GM23338 (cell line): ENCODE measurements around the gene LCN12. TPM values are rescaled to one million over a fixed set of nuclear protein-coding genes. Genes with fewer than 3 reads are reported as not detected.

Source experiments
- ATAC-seq: fragments of 200-7000 bp; cut with Tn5 transposase; 3 replicates; pipeline ENCODE4 v1.9.1; 2020
- DNase-seq: peaks from one replicate; pipeline ENCODE4 v3.0.0-alpha.2; 2015; ENCODE audit warnings: low spot score
- H2AFZ ChIP-seq: fragments of 200-600 bp; sonication (generic); 2 replicates; pipeline ENCODE4 v1.8.0; 2016; ENCODE audit warnings: antibody characterized with exemption, mild to moderate bottlenecking, moderate library complexity
- H3F3A ChIP-seq: fragments of 200-600 bp; sonication (generic); replicated peaks from 2 replicates; pipeline ENCODE4 v1.8.0; 2017; ENCODE audit warnings: antibody characterized with exemption, mixed run types, low read depth
- H3K27ac ChIP-seq: fragments of 200-600 bp; sonication (generic); 2 replicates; pipeline ENCODE4 v1.6.1; 2016; ENCODE audit warnings: low read depth
- H3K27me3 ChIP-seq: fragments of 200-600 bp; sonication (generic); 2 replicates; pipeline ENCODE4 v1.8.0; 2016; ENCODE audit warnings: mild to moderate bottlenecking, mixed run types, moderate library complexity; ENCODE audit not compliant: insufficient read depth
- H3K36me3 ChIP-seq: fragments of 200-600 bp; sonication (generic); 2 replicates; pipeline ENCODE4 v1.8.0; 2016; ENCODE audit warnings: mild to moderate bottlenecking; ENCODE audit not compliant: insufficient read depth
- H3K4me1 ChIP-seq: fragments of 200-600 bp; sonication (generic); 2 replicates; pipeline ENCODE4 v1.8.0; 2016; ENCODE audit warnings: mild to moderate bottlenecking, moderate library complexity; ENCODE audit not compliant: insufficient read depth
- H3K4me2 ChIP-seq: fragments of 200-600 bp; sonication (generic); 2 replicates; pipeline ENCODE4 v1.7.1; 2017; ENCODE audit warnings: mixed run types
- H3K4me3 ChIP-seq: fragments of 200-600 bp; sonication (generic); 2 replicates; pipeline ENCODE4 v1.6.1; 2016; ENCODE audit warnings: mixed run types
- H3K79me2 ChIP-seq: fragments of 200-600 bp; sonication (generic); replicated peaks from 2 replicates; pipeline ENCODE4 v1.8.0; 2017; ENCODE audit warnings: mild to moderate bottlenecking; ENCODE audit not compliant: insufficient read depth
- H3K9me2 ChIP-seq: fragments of 200-600 bp; sonication (generic); 2 replicates; pipeline ENCODE4 v1.8.0; 2017; ENCODE audit not compliant: insufficient read depth
- H4K20me1 ChIP-seq: fragments of 200-600 bp; sonication (generic); replicated peaks from 2 replicates; pipeline ENCODE4 v1.8.0; 2017; ENCODE audit warnings: mild to moderate bottlenecking; ENCODE audit not compliant: insufficient read depth
- H3K27ac Mint-ChIP-seq: 2 replicates; pipeline ENCODE4 v1.8.0; 2020; ENCODE audit warnings: inconsistent platforms, mild to moderate bottlenecking, moderate library complexity, mixed read lengths
- H3K27me3 Mint-ChIP-seq: 3 replicates; pipeline ENCODE4 v1.8.0; 2022; ENCODE audit warnings: low read depth, mild to moderate bottlenecking, moderate library complexity, mixed read lengths, inconsistent platforms; ENCODE audit not compliant: insufficient read depth, poor library complexity
- H3K36me3 Mint-ChIP-seq: 3 replicates; pipeline ENCODE4 v1.8.0; 2021; ENCODE audit warnings: low read depth, mild to moderate bottlenecking, inconsistent platforms, moderate library complexity, mixed read lengths
- H3K4me1 Mint-ChIP-seq: 3 replicates; pipeline ENCODE4 v1.8.0; 2020; ENCODE audit warnings: mild to moderate bottlenecking, inconsistent platforms, mixed read lengths
- H3K4me3 Mint-ChIP-seq: 3 replicates; pipeline ENCODE4 v1.8.0; 2021; ENCODE audit warnings: moderate library complexity, mild to moderate bottlenecking, inconsistent platforms, mixed read lengths
- H3K9me3 Mint-ChIP-seq: 3 replicates; pipeline ENCODE4 v1.8.0; 2020; ENCODE audit warnings: moderate library complexity, mild to moderate bottlenecking, inconsistent platforms, mixed read lengths
- CREB1 ChIP-seq: fragments of 250-450 bp; sonication (Bioruptor Pico); IDR thresholded peaks from 2 replicates; pipeline ENCODE4 v1.5.0; 2020; ENCODE audit warnings: low read depth, mild to moderate bottlenecking, moderate library complexity
- NANOG ChIP-seq: IDR thresholded peaks from 2 replicates; pipeline ENCODE4 v1.6.1; 2016; ENCODE audit warnings: antibody characterized with exemption, borderline replicate concordance
- POLR2AphosphoS5 ChIP-seq: IDR thresholded peaks from 2 replicates; pipeline ENCODE4 v1.6.1; 2016; ENCODE audit warnings: antibody characterized with exemption, low read depth
- STAT1 ChIP-seq: IDR thresholded peaks from one replicate; pipeline ENCODE4 v1.6.1; 2016; ENCODE audit warnings: antibody characterized with exemption; ENCODE audit not compliant: unreplicated experiment
- ZNF114 ChIP-seq: fragments of 250-450 bp; sonication (Bioruptor Pico); IDR thresholded peaks from 2 replicates; pipeline ENCODE4 v1.5.0; 2020; ENCODE audit warnings: mild to moderate bottlenecking, moderate library complexity
- ZNF331 ChIP-seq: fragments of 250-450 bp; sonication (Bioruptor Pico); IDR thresholded peaks from 2 replicates; pipeline ENCODE4 v1.5.0; 2020; ENCODE audit warnings: low read depth, mild to moderate bottlenecking, moderate library complexity
- polyA plus RNA-seq: library from polyadenylated mRNA; unstranded; fragments of >200 nt; fragmentation: Nextera tagmentation; extraction: Ambion mirVana; gene quantifications from 2 replicates; pipeline ENCODE4 v1.2.1, GENCODE V29; 2016
- total RNA-seq: library from RNA; depleted of rRNA; stranded (reverse); fragments of >200 nt; shearing (Covaris generic); gene quantifications from 2 replicates; pipeline ENCODE4 v1.2.3, GENCODE V29; 2014
- TF ChIP-seq, protein P1 (sequence below): IDR thresholded peaks from one replicate; pipeline ENCODE4 v1.6.1; 2018; ENCODE audit warnings: antibody characterized with exemption; ENCODE audit not compliant: unreplicated experiment
- TF ChIP-seq, protein P2 (sequence below): IDR thresholded peaks from 2 replicates; pipeline ENCODE4 v1.6.1; 2016; ENCODE audit warnings: antibody characterized with exemption
- TF ChIP-seq, protein P3 (sequence below), 2 experiments: fragments of 200-600 bp in 1 of 2; sonication (generic) in 1 of 2; conservative IDR thresholded peaks; 2 replicates each; pipeline versions ENCODE4 v1.5.1 to v1.6.1; 2016 to 2017; ENCODE audit warnings: antibody characterized with exemption in 2 of 2, low read depth in 2 of 2, mild to moderate bottlenecking in 2 of 2, moderate library complexity in 1 of 2

LCN12 gene
- total and polyA plus RNA-seq, 2 experiments from 2014 or later, result 0.39 to 0.69 TPM

DNA sequence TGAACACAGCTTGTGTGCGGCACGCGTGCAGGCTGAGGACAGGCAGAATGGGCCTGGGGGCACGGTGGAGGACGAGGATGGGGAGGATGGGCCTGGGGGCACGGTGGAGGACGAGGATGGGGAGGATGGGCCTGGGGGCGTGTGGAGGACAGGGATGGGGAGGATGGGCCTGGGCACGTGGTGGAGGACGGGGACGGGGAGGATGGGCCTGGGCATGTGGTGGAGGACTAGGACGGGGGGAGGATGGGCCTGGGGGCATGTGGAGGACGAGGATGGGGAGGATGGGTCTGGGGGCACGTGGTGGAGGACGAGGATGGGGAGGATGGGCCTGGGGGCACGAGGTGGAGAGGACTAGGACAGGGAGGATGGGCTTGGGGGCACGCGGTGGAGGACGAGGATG lies 29.5 kb upstream of the LCN12 start (continued):
- TF ChIP-seq, protein P1, sequence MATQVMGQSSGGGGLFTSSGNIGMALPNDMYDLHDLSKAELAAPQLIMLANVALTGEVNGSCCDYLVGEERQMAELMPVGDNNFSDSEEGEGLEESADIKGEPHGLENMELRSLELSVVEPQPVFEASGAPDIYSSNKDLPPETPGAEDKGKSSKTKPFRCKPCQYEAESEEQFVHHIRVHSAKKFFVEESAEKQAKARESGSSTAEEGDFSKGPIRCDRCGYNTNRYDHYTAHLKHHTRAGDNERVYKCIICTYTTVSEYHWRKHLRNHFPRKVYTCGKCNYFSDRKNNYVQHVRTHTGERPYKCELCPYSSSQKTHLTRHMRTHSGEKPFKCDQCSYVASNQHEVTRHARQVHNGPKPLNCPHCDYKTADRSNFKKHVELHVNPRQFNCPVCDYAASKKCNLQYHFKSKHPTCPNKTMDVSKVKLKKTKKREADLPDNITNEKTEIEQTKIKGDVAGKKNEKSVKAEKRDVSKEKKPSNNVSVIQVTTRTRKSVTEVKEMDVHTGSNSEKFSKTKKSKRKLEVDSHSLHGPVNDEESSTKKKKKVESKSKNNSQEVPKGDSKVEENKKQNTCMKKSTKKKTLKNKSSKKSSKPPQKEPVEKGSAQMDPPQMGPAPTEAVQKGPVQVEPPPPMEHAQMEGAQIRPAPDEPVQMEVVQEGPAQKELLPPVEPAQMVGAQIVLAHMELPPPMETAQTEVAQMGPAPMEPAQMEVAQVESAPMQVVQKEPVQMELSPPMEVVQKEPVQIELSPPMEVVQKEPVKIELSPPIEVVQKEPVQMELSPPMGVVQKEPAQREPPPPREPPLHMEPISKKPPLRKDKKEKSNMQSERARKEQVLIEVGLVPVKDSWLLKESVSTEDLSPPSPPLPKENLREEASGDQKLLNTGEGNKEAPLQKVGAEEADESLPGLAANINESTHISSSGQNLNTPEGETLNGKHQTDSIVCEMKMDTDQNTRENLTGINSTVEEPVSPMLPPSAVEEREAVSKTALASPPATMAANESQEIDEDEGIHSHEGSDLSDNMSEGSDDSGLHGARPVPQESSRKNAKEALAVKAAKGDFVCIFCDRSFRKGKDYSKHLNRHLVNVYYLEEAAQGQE, result no peak
- no peak for TF ChIP-seq STAT1
- TF ChIP-seq, protein P2, sequence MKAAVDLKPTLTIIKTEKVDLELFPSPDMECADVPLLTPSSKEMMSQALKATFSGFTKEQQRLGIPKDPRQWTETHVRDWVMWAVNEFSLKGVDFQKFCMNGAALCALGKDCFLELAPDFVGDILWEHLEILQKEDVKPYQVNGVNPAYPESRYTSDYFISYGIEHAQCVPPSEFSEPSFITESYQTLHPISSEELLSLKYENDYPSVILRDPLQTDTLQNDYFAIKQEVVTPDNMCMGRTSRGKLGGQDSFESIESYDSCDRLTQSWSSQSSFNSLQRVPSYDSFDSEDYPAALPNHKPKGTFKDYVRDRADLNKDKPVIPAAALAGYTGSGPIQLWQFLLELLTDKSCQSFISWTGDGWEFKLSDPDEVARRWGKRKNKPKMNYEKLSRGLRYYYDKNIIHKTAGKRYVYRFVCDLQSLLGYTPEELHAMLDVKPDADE, result no peak
- TF ChIP-seq CREB1 (CRISPR knock-in tag), result no peak
- no peak for TF ChIP-seq POLR2AphosphoS5

DNA sequence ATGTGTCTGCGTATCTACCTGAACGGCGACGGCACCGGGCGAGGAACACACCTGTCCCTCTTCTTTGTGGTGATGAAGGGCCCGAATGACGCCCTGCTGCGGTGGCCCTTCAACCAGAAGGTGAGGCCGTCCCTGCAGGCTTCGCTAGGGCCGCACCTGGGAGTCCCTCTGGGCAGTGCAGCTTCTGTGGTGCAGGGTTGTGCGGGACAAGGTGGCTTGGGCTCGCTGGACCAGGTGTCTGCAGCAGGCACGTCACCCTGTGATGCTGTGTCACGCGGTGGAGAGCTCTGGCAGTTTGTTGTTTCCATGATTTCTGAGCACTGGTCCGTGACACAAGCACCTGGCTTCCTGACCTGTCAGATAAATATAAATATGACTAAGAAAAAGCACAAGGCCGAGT lies 28.2 kb upstream of the LCN12 start:
- Mint-ChIP-seq H3K27me3 (peaks cover 12% of the 10 kb centered on the region), H3K4me3 (no peak overlapping the region), H3K4me1 (no peaks in the 10 kb centered on the region), H3K27ac (no peak overlapping the region), H3K9me3 (no peaks in the 10 kb centered on the region; the same call in 2 of the 3 replicates), H3K36me3 (peaks cover 54% of the 10 kb centered on the region)
- H3K4me3 ChIP-seq, result no peak overlapping the region
- no peak overlapping the region for H3K27ac ChIP-seq
- peaks cover 8% of the 10 kb centered on the region for H3K36me3 ChIP-seq
- no peaks in the 10 kb centered on the region for H3K27me3 ChIP-seq
- H3K79me2 ChIP-seq, result no peaks in the 10 kb centered on the region
- H3F3A ChIP-seq, result 0 out of 2 replicates have a peak, but pooled peaks cover 5% of the 10 kb centered on the region
- H3K4me2 ChIP-seq, result no peak overlapping the region
- H4K20me1 ChIP-seq, result no peaks in the 10 kb centered on the region
- DNase-seq, result no peak
- no peak overlapping the region for H2AFZ ChIP-seq
- H3K4me1 ChIP-seq, result no peaks in the 10 kb centered on the region
- TF ChIP-seq, protein P2, result no peak
- TF ChIP-seq ZNF114 (CRISPR knock-in tag) (no peak), CREB1 (CRISPR knock-in tag) (no peak), ZNF331 (CRISPR knock-in tag) (no peak), NANOG (no peak), STAT1 (no peak)
- TF ChIP-seq, protein P3, sequence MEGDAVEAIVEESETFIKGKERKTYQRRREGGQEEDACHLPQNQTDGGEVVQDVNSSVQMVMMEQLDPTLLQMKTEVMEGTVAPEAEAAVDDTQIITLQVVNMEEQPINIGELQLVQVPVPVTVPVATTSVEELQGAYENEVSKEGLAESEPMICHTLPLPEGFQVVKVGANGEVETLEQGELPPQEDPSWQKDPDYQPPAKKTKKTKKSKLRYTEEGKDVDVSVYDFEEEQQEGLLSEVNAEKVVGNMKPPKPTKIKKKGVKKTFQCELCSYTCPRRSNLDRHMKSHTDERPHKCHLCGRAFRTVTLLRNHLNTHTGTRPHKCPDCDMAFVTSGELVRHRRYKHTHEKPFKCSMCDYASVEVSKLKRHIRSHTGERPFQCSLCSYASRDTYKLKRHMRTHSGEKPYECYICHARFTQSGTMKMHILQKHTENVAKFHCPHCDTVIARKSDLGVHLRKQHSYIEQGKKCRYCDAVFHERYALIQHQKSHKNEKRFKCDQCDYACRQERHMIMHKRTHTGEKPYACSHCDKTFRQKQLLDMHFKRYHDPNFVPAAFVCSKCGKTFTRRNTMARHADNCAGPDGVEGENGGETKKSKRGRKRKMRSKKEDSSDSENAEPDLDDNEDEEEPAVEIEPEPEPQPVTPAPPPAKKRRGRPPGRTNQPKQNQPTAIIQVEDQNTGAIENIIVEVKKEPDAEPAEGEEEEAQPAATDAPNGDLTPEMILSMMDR (conservative IDR thresholded peaks at IDR 0.05; ENCODE audit: low read depth in 2 of 2), result no peak
- TF ChIP-seq, protein P1, result no peak
- no peaks in the 10 kb centered on the region for H3K9me2 ChIP-seq
- no peak for ATAC-seq
